Activated CD4-positive, alpha-beta T cell treated with anti-CD3 and anti-CD28 coated beads, Interleukin-2, amount 10 ng/mL, durations not matched to agents 7 days and 5 days (primary cell): ENCODE measurements around the gene MOV10L1. TPM values are rescaled to one million over a fixed set of nuclear protein-coding genes. Genes with fewer than 3 reads are reported as not detected.
"Not testable (repeated sequence)": the region's sequence is repeated elsewhere in the genome, so short reads cannot be mapped to it uniquely, and the experiment has no call there.

Experiments
- CTCF ChIA-PET: fragments of 350-600 bp; sonication (Branson Sonifier 250); formaldehyde crosslinking; loops from one replicate; lab custom pipeline; 2021; ENCODE audit warnings: antibody characterized with exemption; lab: Charles Lee
- POLR2A ChIA-PET: fragments of 350-600 bp; sonication (Branson Sonifier 250); formaldehyde crosslinking; loops from one replicate; lab custom pipeline; 2021; ENCODE audit warnings: antibody characterized with exemption; lab: Charles Lee
- DNase-seq: peaks from one replicate; pipeline ENCODE4 v3.0.0-alpha.2; 2020
- H3K27ac Mint-ChIP-seq: one replicate; pipeline ENCODE4 v1.8.0; 2021; ENCODE audit warnings: mild to moderate bottlenecking, moderate library complexity, mixed read lengths
- H3K27me3 Mint-ChIP-seq: one replicate; pipeline ENCODE4 v1.8.0; 2021; ENCODE audit warnings: mixed read lengths
- H3K36me3 Mint-ChIP-seq: one replicate; pipeline ENCODE4 v1.8.0; 2021; ENCODE audit warnings: low read depth, mixed read lengths
- H3K4me1 Mint-ChIP-seq: one replicate; pipeline ENCODE4 v1.8.0; 2021; ENCODE audit warnings: mixed read lengths
- H3K4me3 Mint-ChIP-seq: one replicate; pipeline ENCODE4 v1.8.0; 2021; ENCODE audit warnings: mild to moderate bottlenecking, moderate library complexity, mixed read lengths
- H3K9me3 Mint-ChIP-seq: one replicate; pipeline ENCODE4 v1.8.0; 2021; ENCODE audit warnings: mixed read lengths
- total RNA-seq, 2 experiments: library from RNA; stranded (reverse); gene quantifications; one replicate each; pipeline ENCODE4 v1.2.3, GENCODE V29; 2021

Gene MOV10L1
- total RNA-seq, 2 experiments from 2014 or later: not detected

DNA sequence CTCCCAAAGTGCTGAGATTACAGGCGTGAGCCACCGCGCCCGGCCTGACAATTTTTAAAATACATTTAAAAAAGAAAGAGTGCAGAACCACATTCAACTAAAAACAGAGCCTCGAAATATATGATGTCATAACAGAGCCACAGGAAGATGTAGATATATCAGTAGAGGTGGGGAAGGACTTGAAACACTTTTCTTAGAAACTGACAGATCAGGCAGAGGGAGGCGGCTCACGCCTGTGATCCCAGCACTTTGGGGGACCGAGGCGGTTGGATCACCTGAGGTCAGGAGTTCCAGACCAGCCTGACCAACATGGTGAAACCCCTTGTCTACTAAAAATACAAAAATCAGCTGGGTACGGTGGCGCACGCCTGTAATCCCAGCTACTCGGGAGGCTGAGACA lies 11.6 kb upstream of the MOV10L1 start:
- no peak for DNase-seq
- CTCF ChIA-PET: no interaction called here
- Mint-ChIP-seq H3K4me1 (no peaks in the 10 kb centered on the region), H3K4me3 (no peak overlapping the region), H3K9me3 (no peaks in the 10 kb centered on the region), H3K27me3 (no peaks in the 10 kb centered on the region), H3K36me3 (no peaks in the 10 kb centered on the region), H3K27ac (no peak overlapping the region)
- POLR2A ChIA-PET: no interaction called here

DNA sequence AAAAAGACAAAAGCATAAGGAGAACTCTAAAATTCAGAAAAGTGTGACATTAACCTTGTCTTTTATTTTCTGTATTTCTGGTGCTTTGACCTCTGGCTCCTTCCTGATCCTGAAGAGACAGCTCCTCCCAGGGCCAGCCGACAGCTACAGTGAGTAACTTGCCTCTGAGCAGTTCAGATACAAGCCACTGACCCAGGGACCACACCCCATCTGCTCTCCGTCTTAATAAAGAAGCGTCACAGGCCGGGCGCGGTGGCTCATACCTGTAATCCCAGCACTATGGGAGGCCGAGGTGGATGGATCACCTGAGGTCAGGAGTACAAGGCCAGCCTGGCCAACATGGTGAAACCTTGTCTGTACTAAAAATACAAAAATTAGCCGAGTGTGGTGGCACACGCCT lies 11.0 kb upstream of the MOV10L1 start:
- H3K27me3 Mint-ChIP-seq: no peaks in the 10 kb centered on the region
- H3K4me1 Mint-ChIP-seq: no peaks in the 10 kb centered on the region
- no peak overlapping the region for H3K27ac Mint-ChIP-seq
- POLR2A ChIA-PET: no interaction called here
- DNase-seq: no peak
- no peaks in the 10 kb centered on the region for H3K9me3 Mint-ChIP-seq
- no peak overlapping the region for H3K4me3 Mint-ChIP-seq
- H3K36me3 Mint-ChIP-seq: no peaks in the 10 kb centered on the region
- CTCF ChIA-PET: no interaction called here

DNA sequence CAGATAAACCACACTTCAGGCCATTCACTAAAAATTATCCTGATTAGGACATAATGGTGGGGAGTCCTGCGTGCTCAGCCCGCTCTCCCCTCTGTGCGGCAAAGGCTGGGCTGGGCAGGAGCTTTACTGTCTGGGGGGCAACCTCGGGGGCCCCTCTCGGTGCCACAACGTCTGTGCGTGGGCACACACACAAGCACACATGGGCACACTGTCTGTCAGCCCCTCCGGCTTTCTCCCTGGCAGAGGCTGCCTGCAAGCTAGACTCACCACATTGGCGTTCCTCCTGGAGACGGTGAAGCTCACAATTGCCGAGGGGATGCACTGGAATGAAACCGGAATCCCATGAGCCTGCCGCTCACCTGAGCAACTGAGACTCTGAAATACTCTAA lies 9.7 kb upstream of the MOV10L1 start:
- no peak overlapping the region for H3K4me3 Mint-ChIP-seq
- ChIA-PET POLR2A (no interaction called here), CTCF (interaction anchor here (1.2 kb wide), 1 partner anchor 13 kb away, joined by 5 read pairs; no protein-coding TSS in a partner anchor)
- no peaks in the 10 kb centered on the region for H3K36me3 Mint-ChIP-seq
- DNase-seq: no peak
- H3K27ac Mint-ChIP-seq: no peak overlapping the region
- peaks cover under 1% of the 10 kb centered on the region for H3K27me3 Mint-ChIP-seq
- no peaks in the 10 kb centered on the region for H3K9me3 Mint-ChIP-seq
- no peaks in the 10 kb centered on the region for H3K4me1 Mint-ChIP-seq

DNA sequence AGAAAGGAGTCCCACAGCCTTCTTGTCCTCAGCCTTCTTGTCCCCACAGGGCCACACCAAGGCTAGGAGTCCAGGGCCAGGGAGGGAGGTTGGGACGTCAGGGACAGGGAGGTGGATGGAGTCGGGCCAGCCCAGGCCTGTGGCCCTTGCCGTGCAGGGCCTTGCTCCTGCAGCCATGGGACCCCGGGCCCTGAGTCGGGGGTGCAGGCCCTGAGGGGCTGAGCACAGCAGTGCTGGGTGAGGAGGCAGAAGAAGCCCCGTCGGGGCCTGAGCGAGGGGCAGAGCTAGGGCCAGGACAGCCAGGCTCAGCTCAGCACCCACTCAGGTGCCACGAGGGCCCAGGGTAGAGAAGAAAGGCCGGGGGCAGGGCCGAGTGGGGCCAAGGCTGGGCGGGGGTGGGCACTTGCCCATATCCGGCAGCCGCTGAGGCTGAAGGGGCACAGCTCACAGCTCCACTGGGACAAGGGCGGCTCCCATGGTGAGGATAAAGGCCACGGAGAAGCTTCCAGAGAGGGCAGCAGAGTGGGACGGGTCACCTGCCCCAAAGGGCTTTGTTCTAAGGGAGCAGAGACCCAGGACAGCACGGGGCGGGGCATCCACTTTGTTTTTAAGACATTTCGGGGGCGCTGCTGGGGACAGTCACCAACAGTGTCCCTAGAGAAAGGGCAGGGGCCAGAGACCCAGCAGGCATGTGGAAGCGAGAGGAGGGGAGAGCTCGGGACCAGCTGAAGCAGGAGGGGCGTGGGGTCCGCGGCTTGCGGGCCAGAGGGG lies 8.2 kb upstream of the MOV10L1 start:
- H3K4me3 Mint-ChIP-seq: no peak overlapping the region
- peaks cover 2% of the 10 kb centered on the region for H3K9me3 Mint-ChIP-seq
- DNase-seq: no peak
- ChIA-PET POLR2A (no interaction called here), CTCF (no interaction called here)
- H3K27ac Mint-ChIP-seq: no peak overlapping the region
- H3K27me3 Mint-ChIP-seq: peaks cover 8% of the 10 kb centered on the region
- peaks cover 2% of the 10 kb centered on the region for H3K36me3 Mint-ChIP-seq
- H3K4me1 Mint-ChIP-seq: peaks cover 1% of the 10 kb centered on the region

DNA sequence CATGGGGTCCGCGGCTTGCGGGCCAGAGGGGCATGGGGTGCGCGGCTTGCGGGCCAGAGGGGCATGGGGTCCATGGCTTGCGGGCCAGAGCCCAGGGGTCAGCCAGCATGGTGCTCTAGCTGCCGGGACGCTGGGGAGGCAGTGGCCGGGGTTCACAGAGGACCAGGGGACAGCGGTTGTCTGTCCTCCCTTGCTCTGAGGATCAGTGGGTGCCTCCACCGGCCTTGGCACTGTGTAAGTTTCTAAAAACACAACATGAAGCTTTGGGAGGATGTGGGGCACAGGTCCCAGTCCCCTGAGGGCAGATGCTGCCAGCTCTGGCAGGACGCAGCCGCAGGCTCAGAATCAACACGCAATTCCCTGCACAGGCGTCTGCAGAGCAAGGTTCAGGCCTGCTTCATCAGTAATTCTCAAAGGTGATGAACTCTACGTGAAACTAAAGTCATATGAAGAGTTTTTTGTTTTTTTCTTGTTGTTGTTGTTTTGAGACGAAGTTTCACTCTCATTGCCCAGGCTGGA lies 7.5 kb upstream of the MOV10L1 start:
- Mint-ChIP-seq H3K36me3 (peaks cover 5% of the 10 kb centered on the region), H3K27ac (no peak overlapping the region), H3K27me3 (peaks cover 8% of the 10 kb centered on the region), H3K4me3 (no peak overlapping the region), H3K9me3 (peaks cover 9% of the 10 kb centered on the region), H3K4me1 (peaks cover 2% of the 10 kb centered on the region)
- POLR2A ChIA-PET: no interaction called here
- CTCF ChIA-PET: no interaction called here
- DNase-seq: no peak

DNA sequence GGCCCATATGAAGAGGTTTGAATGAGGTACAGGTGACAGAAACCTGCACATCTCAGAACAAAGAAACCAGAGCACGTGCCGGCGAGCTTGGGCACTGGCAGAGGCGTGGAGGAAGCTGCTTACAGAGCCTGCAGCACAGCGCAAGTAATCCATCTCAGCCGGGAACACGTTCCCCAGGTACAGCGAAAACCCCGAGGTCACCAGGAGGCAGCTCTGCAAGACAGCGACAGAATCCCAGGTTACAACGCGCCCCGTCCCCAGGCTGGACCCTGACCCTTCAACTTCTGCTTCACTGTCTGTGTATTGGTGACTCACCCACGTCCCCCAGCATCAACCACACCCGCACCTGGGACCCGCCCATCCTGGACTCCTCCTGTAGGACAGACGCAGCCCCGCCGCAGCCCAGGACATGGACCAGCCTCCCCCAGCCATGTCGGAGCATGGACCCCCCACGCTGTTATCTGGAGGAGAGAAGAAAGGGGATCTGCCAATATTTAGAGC lies 6.8 kb upstream of the MOV10L1 start:
- Mint-ChIP-seq H3K4me1 (peaks cover 2% of the 10 kb centered on the region), H3K27ac (no peak overlapping the region), H3K4me3 (no peak overlapping the region), H3K36me3 (peaks cover 7% of the 10 kb centered on the region), H3K9me3 (peaks cover 15% of the 10 kb centered on the region), H3K27me3 (peaks cover 10% of the 10 kb centered on the region)
- ChIA-PET POLR2A (no interaction called here), CTCF (interaction anchor here (0.6 kb wide), 1 partner anchor 249 kb away, joined by 3 read pairs; no protein-coding TSS in a partner anchor)
- no peak for DNase-seq

DNA sequence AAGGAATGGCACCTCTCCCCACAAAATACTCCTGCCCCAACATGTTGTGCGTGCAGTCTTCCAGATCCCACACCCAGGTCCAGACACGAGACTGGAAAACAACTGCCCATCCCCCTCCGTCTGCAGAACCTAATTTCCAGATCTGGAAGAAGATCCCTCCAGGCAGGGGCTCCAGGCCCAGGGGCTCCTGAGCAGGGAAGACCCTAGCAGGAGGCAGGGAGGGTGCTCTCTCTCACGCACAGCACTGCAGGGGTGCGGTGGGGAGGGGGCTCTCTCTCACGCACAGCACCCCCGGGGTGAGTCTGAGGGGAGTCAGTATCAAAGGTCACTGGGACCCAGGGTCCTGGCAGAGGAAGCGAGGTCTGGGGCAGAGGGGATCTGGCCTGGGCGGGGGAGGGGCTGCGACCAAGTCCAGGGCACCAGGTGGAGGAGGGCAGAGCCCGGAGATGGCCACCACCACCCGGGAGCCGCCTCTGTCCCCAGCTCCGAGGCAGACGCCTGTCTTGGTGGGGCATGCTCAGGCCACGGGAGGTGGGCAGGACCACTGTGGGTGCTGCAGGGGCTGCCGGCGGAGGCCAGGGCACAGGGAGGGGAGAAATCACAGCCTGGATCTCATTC lies 6.2 kb upstream of the MOV10L1 start:
- H3K27ac Mint-ChIP-seq: no peak overlapping the region

DNA sequence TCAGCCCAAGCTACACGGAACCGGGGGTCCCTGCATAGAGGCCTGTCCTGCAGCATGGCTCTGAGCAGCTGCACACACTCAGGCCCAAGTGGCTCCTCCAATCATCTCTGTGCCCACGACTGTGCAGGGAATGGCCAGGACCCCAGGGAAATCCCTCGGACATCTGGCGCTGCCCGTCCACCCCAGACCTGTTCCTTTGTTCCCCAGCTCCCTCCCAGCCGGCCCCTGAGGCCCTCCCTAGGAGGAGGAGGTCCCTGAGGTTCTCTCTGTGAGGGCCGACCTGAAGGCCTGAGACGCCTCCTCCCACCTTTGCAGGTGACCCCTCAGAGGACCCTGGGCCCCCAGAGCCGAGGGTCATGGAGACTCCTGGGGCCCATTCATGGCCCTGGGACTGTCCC lies 5.7 kb upstream of the MOV10L1 start:
- peaks cover 2% of the 10 kb centered on the region for H3K4me1 Mint-ChIP-seq
- peaks cover 10% of the 10 kb centered on the region for H3K27me3 Mint-ChIP-seq
- peak; percentile 3 for DNase-seq
- ChIA-PET CTCF (interaction anchor here (0.9 to 1.5 kb wide), 3 partner anchors 54 to 144 kb away, joined by 3 to 4 read pairs (median 3); no protein-coding TSS in a partner anchor), POLR2A (no interaction called here)
- H3K27ac Mint-ChIP-seq: no peak overlapping the region
- H3K4me3 Mint-ChIP-seq: no peak overlapping the region
- peaks cover 7% of the 10 kb centered on the region for H3K36me3 Mint-ChIP-seq
- H3K9me3 Mint-ChIP-seq: peaks cover 16% of the 10 kb centered on the region

More for the DNA sequence above, 6.2 kb upstream of the MOV10L1 start:
- Mint-ChIP-seq H3K4me3 (no peak overlapping the region), H3K4me1 (peaks cover 2% of the 10 kb centered on the region), H3K9me3 (peaks cover 16% of the 10 kb centered on the region), H3K27me3 (peaks cover 10% of the 10 kb centered on the region), H3K36me3 (peaks cover 7% of the 10 kb centered on the region)
- ChIA-PET POLR2A (no interaction called here), CTCF (interaction anchor here (0.6 to 1.1 kb wide), 2 partner anchors 137 to 249 kb away, joined by 3 read pairs; no protein-coding TSS in a partner anchor)
- DNase-seq: no peak

DNA sequence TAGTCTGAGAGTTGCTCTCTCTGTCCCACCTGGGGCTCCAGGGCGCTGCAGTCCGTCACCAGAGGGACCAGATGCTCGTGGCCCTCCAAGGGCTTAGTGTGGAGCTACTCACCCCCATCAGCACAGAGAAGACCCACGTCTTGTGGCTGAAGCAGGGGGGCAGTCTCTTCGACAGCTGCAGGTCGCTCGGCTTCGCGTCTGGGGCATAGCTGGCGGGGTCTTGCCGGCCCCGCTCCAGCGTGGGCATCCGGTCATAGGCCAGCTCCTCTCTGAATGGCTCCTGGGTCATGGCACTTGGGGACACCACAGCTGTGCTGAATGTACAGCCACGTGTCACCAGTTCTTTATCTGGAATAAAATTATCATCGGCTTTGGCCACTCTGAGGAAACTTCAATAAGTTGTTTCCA lies 5.2 kb upstream of the MOV10L1 start:
- Mint-ChIP-seq H3K4me3 (no peak overlapping the region), H3K27ac (no peak overlapping the region), H3K36me3 (peaks cover 7% of the 10 kb centered on the region), H3K9me3 (peaks cover 21% of the 10 kb centered on the region), H3K4me1 (peaks cover 2% of the 10 kb centered on the region), H3K27me3 (peaks cover 10% of the 10 kb centered on the region)
- POLR2A ChIA-PET: no interaction called here
- CTCF ChIA-PET: interaction anchor here (0.9 to 1.5 kb wide), 3 partner anchors 54 to 145 kb away, joined by 3 to 4 read pairs (median 3); no protein-coding TSS in a partner anchor
- peak; percentile 3 for DNase-seq

DNA sequence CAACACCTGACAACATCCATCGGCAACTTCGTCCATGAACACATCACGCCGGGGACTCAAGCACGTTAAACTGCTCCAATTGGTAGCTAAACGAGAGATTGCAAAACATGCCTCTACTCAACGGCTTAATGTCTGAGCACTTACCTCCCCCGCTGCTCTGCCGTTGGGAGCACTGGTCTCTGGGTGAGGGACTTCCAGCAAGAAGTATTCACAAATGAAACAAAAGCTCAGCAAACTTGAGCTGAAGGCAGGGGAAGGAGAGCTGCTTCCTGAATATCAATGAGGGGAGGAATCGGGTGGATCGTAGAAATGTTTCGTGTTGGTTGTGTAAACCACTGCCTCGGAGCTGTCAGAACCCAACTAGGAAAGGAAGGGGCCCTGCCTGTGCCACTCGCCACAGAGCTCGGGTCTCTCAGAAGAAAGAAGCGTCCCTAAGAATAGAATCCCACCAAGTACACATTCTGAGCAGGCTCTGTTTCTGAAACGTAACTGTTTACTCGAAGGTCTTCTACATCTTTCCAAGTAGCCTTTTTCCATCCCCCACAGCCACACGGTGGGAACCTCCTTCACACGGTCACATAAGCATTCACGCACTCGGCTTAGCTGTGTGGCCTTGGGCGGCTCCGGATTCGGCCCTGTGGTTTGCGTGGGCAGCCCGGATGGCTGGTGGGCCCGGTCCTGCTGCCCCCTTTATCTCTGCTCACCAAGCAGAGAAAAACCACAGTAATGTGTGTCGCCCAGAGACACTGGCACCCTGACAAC lies 4.4 kb upstream of the MOV10L1 start, which contains the start of gene MLC1:
Gene MLC1 (minus strand): TSS at position 216 of the 762 bp plus-strand sequence. CDS start 524 bp downstream, outside the sequence.
- POLR2A ChIA-PET: no interaction called here
- CTCF ChIA-PET: interaction anchor here (0.9 to 1.5 kb wide), 2 partner anchors 55 to 146 kb away, joined by 3 to 4 read pairs; no protein-coding TSS in a partner anchor
- no peak within 1 kb of the TSS for H3K4me3 Mint-ChIP-seq

DNA sequence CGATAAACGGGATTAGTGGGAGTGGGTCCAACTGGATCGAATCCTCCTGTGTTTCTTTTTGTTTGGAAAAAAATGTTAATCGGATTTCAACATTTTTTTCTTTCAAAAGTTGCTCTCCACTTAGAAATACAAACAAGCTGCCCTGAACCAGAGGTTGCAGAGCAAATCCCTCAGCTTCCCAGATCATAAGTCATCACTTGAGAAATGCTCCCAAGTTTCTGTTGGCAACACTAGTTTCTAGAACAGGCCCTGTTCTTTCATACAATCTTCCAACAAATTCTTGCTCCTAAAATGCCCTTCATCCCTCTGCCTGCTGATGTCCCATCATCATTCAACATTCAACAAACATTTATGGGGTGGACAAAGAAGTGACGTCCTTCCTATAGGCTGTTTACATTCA lies 3.3 kb upstream of the MOV10L1 start:
- H3K36me3 Mint-ChIP-seq: peaks cover 7% of the 10 kb centered on the region
- DNase-seq: no peak
- H3K4me1 Mint-ChIP-seq: peaks cover 2% of the 10 kb centered on the region
- H3K9me3 Mint-ChIP-seq: peaks cover 25% of the 10 kb centered on the region
- POLR2A ChIA-PET: no interaction called here
- CTCF ChIA-PET: no interaction called here
- H3K27me3 Mint-ChIP-seq: peaks cover 10% of the 10 kb centered on the region
- no peak overlapping the region for H3K4me3 Mint-ChIP-seq
- no peak overlapping the region for H3K27ac Mint-ChIP-seq

More for the DNA sequence above, 4.4 kb upstream of the MOV10L1 start, which contains the start of gene MLC1:
- H3K36me3 Mint-ChIP-seq: peaks cover 7% of the 10 kb centered on the region
- no peak within 1 kb of the TSS for H3K27ac Mint-ChIP-seq
- no peak for DNase-seq
- H3K9me3 Mint-ChIP-seq: peaks cover 23% of the 10 kb centered on the region
- H3K27me3 Mint-ChIP-seq: peaks cover 10% of the 10 kb centered on the region
- H3K4me1 Mint-ChIP-seq: peaks cover 2% of the 10 kb centered on the region

DNA sequence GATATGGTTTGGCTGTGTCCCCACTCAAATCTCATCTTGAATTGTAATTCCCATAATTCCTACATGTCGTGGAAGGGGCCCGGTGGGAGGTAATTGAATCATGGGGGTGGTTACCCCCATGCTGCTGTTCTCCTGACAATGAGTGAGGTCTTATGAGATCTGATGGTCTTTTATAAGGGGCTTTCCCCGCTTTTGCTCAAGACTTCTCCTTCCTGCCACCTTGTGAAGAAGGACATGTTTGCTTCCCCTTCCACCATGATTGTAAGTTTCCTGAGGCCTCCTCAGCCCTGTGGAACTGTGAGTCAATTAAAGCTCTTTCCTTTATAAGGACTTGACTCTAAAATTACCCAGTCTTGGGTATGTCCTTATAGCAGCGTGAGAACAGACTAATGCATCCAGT lies 2.8 kb upstream of the MOV10L1 start:
- H3K27ac Mint-ChIP-seq, H3K4me3 Mint-ChIP-seq, CTCF ChIA-PET, DNase-seq, H3K4me1 Mint-ChIP-seq, POLR2A ChIA-PET, H3K36me3 Mint-ChIP-seq: not testable (repeated sequence)
- Mint-ChIP-seq H3K27me3 (peaks cover 10% of the 10 kb centered on the region), H3K9me3 (peaks cover 25% of the 10 kb centered on the region)
